Bronchial epithelial cell (primary cell): ENCODE results near the gene ARHGDIG. TPM values are rescaled to one million over a fixed set of nuclear protein-coding genes. Genes with fewer than 3 reads are reported as not detected.

ENCODE experiments used
- DNase-seq: peaks from one replicate; pipeline ENCODE4 v3.0.0-alpha.2; 2010; ENCODE audit warnings: low read depth
- FAIRE-seq: peaks from 2 replicates; lab custom pipeline; 2011; peaks lifted over from hg19 to GRCh38; lab: Jason Lieb, UNC
- H3K27me3 ChIP-seq: 2 replicates; pipeline ENCODE4 v1.5.1; 2011; ENCODE audit warnings: low read length; ENCODE audit not compliant: control insufficient read depth, insufficient read depth
- H3K36me3 ChIP-seq: 2 replicates; pipeline ENCODE4 v1.5.1; 2011; ENCODE audit warnings: low read length; ENCODE audit not compliant: control insufficient read depth, insufficient read depth
- H3K4me3 ChIP-seq: 2 replicates; pipeline ENCODE4 v1.5.1; 2011; ENCODE audit warnings: mild to moderate bottlenecking, low read depth, low read length, control low read depth
- CTCF ChIP-seq: IDR thresholded peaks from 2 replicates; pipeline ENCODE4 v1.5.1; 2011; ENCODE audit warnings: mild to moderate bottlenecking, moderate library complexity, low read length, control low read depth, inconsistent platforms; ENCODE audit not compliant: insufficient read depth, severe bottlenecking
- total RNA-seq: library from RNA; depleted of rRNA; stranded (reverse); fragments of >200 nt; gene quantifications from 2 replicates; pipeline ENCODE4 v1.2.1, GENCODE V29; 2014

Gene ARHGDIG
- total RNA-seq, 1 donor from 2014 or later, result not detected

- TF ChIP-seq CTCF, result no peak
- no peak for DNase-seq
- Histone ChIP-seq H3K4me3 (no peak overlapping the region), H3K36me3 (peaks cover 29% of the 10 kb centered on the region), H3K27me3 (no peaks in the 10 kb centered on the region)
- no peak for FAIRE-seq
Measured at GRCh38 chr16:287298-287811, 7.0 kb downstream of the ARHGDIG start.

- TF ChIP-seq CTCF, result no peak
- FAIRE-seq (no peak), DNase-seq (no peak)
- no peaks in the 10 kb centered on the region for H3K27me3 ChIP-seq
- H3K4me3 ChIP-seq, result no peak overlapping the region
- H3K36me3 ChIP-seq, result peaks cover 37% of the 10 kb centered on the region
Measured at GRCh38 chr16:287981-288920, 7.9 kb downstream of the ARHGDIG start.

GRCh38 chr16:289395-289997 is 9.1 kb downstream of the ARHGDIG start:
- Histone ChIP-seq H3K4me3 (no peak overlapping the region), H3K36me3 (peaks cover 38% of the 10 kb centered on the region)

GRCh38 chr16:290015-290680 is 9.8 kb downstream of the ARHGDIG start:
- DNase-seq (no peak), FAIRE-seq (no peak)
- Histone ChIP-seq H3K27me3 (no peaks in the 10 kb centered on the region), H3K36me3 (peaks cover 38% of the 10 kb centered on the region), H3K4me3 (no peak overlapping the region)
- TF ChIP-seq CTCF, result no peak

More at GRCh38 chr16:289395-289997, 9.1 kb downstream of the ARHGDIG start:
- H3K27me3 ChIP-seq, result no peaks in the 10 kb centered on the region
- no peak for FAIRE-seq
- DNase-seq, result no peak
- no peak for TF ChIP-seq CTCF

GRCh38 chr16:290681-291405 is 10.5 kb downstream of the ARHGDIG start:
- no peaks in the 10 kb centered on the region for H3K27me3 ChIP-seq
- no peak overlapping the region for H3K4me3 ChIP-seq
- no peak for TF ChIP-seq CTCF
- no peak for DNase-seq
- FAIRE-seq, result no peak
- H3K36me3 ChIP-seq, result peaks cover 38% of the 10 kb centered on the region
